Mesenchymal stem cell (in vitro differentiated cells and primary cell): ENCODE results near the gene SPHKAP. TPM values are rescaled to one million over a fixed set of nuclear protein-coding genes. Genes with fewer than 3 reads are reported as not detected.

Experiments used
- small RNA-seq: library from polyadenylated mRNA; stranded (forward); fragments of <200 nt; extraction: miRNeasy Mini kit (QIAGEN cat#:217004); gene quantifications from one replicate; pipeline ENCODE3, GENCODE V24; 2013; ENCODE audit warnings: low read depth

Gene SPHKAP

Small RNA genes lying within 50 kb of the gene (small RNA-seq; reads per million reads assigned to genes)
- gene RNU6-624P: not detected
